Erythroblast (primary cell): Measurements from ENCODE around the gene MOBP.

ENCODE experiments used
- GATA1 ChIP-seq: IDR thresholded peaks from 2 replicates; pipeline ENCODE4 v1.6.1; 2011; ENCODE audit warnings: low read depth, mild to moderate bottlenecking, control low read depth, low read length, moderate library complexity
- POLR2A ChIP-seq: IDR thresholded peaks from 2 replicates; pipeline ENCODE4 v1.6.1; 2011; ENCODE audit warnings: mild to moderate bottlenecking, low read length

DNA sequence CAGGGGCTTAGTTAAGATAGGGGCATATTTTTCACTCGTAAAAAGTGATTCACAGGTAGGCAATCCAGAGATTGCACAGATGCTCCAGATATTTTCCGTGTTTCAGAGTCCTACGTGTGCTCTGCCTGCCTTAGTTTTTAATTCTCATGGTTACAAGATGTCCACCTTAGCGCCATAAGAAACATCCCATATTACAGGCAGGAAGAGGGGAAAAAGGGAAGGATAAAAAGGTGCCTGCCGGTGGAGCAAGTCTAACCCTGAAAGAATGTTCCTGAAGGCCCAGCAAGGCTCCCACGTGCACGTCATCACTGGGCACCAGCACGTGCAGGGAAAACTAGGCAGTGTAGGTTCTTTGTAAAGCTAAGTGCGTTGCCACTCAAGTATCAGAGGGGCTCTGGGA, 10.1 kb upstream of the MOBP start:
- no peak for TF ChIP-seq POLR2A
- TF ChIP-seq GATA1, result no peak
